K562 (cell line): ENCODE results near the gene GALM. TPM values are rescaled to one million over a fixed set of nuclear protein-coding genes. Genes with fewer than 3 reads are reported as not detected.
A peak's percentile ranks its signal among the peaks of the same experiment; 100 is the strongest.

ENCODE experiments used
- ATAC-seq: fragments of 200-7000 bp; cut with Tn5 transposase; 3 replicates; pipeline ENCODE4 v1.9.1; 2020; ENCODE audit warnings: moderate library complexity
- BruUV-seq: library from RNA; stranded (reverse); fragments of 400-500 nt; replicated peaks from 2 replicates; lab custom pipeline; 2021; lab: Mats Ljungman, UMichigan
- CTCF ChIA-PET: fragments of 300-600 bp; formaldehyde crosslinking; extraction: SDS; loops from one replicate; lab custom pipeline; 2021; ENCODE audit warnings: low intra/inter-chr PET ratio; lab: Yijun Ruan, JAX
- POLR2A ChIA-PET: fragments of 300-600, 350-650 bp; sonication (Branson Sonifier 250); formaldehyde crosslinking; extraction: SDS; loops from one replicate; lab custom pipeline; 2021; ENCODE audit warnings: antibody characterized with exemption, inconsistent platforms; lab: Yijun Ruan, JAX
- DNase-seq, 4 experiments: peaks; one replicate each; pipeline versions ENCODE4 v3.0.0 to v3.0.0-alpha.2; 2011 to 2018; ENCODE audit warnings: low spot score in 3 of 4, mixed read lengths in 3 of 4; ENCODE audit errors: extremely low read depth in 1 of 4
- FAIRE-seq: peaks from 2 replicates; lab custom pipeline; 2011; peaks lifted over from hg19 to GRCh38; lab: Jason Lieb, UNC
- H2AFZ ChIP-seq: 2 replicates; pipeline ENCODE4 v1.6.0; 2011; ENCODE audit warnings: low read depth, low read length, control low read depth, inconsistent platforms
- H3K27ac ChIP-seq: fragments of 200-600 bp; 3 replicates; pipeline ENCODE4 v1.8.0; 2011; ENCODE audit warnings: low read depth, mild to moderate bottlenecking, control low read depth, inconsistent platforms, low read length, moderate library complexity, mixed read lengths; ENCODE audit errors: extremely low read depth
- H3K27me3 ChIP-seq, 2 experiments: fragments of 300-600 bp in 1 of 2; 2 replicates in 1 of 2; 3 replicates in 1 of 2; pipeline versions ENCODE4 v1.6.0 to v1.8.0; 2011; ENCODE audit warnings: inconsistent platforms in 2 of 2, low read length in 2 of 2, mild to moderate bottlenecking in 1 of 2, mixed read lengths in 1 of 2, moderate library complexity in 1 of 2; ENCODE audit not compliant: control insufficient read depth in 2 of 2, insufficient read depth in 2 of 2
- H3K36me3 ChIP-seq: fragments of 300-600 bp; 3 replicates; pipeline ENCODE4 v1.8.0; 2011; ENCODE audit warnings: mild to moderate bottlenecking, low read length, inconsistent platforms; ENCODE audit not compliant: control insufficient read depth, insufficient read depth
- H3K4me1 ChIP-seq, 2 experiments: fragments of 200-600 bp in 1 of 2; replicated peaks in 1 of 2; 2 replicates in 1 of 2; 3 replicates in 1 of 2; pipeline versions ENCODE4 v1.5.1 to v1.8.0; 2011; ENCODE audit warnings: inconsistent platforms in 2 of 2, low read length in 2 of 2, mild to moderate bottlenecking in 1 of 2, mixed read lengths in 1 of 2, moderate library complexity in 1 of 2; ENCODE audit not compliant: control insufficient read depth in 2 of 2, insufficient read depth in 2 of 2
- H3K4me2 ChIP-seq: 2 replicates; pipeline ENCODE4 v1.6.1; 2011; ENCODE audit warnings: low read length, control low read depth, inconsistent platforms, mixed read lengths; ENCODE audit not compliant: insufficient read depth
- H3K4me3 ChIP-seq: fragments of 200-600 bp; sonication (generic), shearing (Covaris generic); 2 replicates; pipeline ENCODE4 v1.5.1; 2016; ENCODE audit warnings: control low read depth, inconsistent platforms
- H3K79me2 ChIP-seq: fragments of 200-600 bp; 3 replicates; pipeline ENCODE4 v1.8.0; 2011; ENCODE audit warnings: low read length, inconsistent platforms; ENCODE audit not compliant: control insufficient read depth, insufficient read depth
- H3K9ac ChIP-seq, 2 experiments: 2 replicates each; pipeline versions ENCODE4 v1.6.0 to v1.6.1; 2011; ENCODE audit warnings: low read depth in 2 of 2, low read length in 2 of 2, control low read depth in 1 of 2, inconsistent platforms in 1 of 2, mild to moderate bottlenecking in 1 of 2, mixed read lengths in 1 of 2; ENCODE audit not compliant: insufficient read depth in 1 of 2
- H3K9me1 ChIP-seq: one replicate; pipeline ENCODE4 v1.6.0; 2011; ENCODE audit warnings: inconsistent platforms, mild to moderate bottlenecking, low read length, moderate library complexity; ENCODE audit not compliant: control insufficient read depth, insufficient read depth
- H3K9me3 ChIP-seq: replicated peaks from 2 replicates; pipeline ENCODE4 v1.5.1; 2011; ENCODE audit warnings: low read depth, low read length, inconsistent platforms; ENCODE audit not compliant: control insufficient read depth, insufficient read depth
- H4K20me1 ChIP-seq: replicated peaks from 2 replicates; pipeline ENCODE4 v1.6.1; 2011; ENCODE audit warnings: low read length, inconsistent platforms, mixed read lengths; ENCODE audit not compliant: control insufficient read depth, insufficient read depth
- ARNT ChIP-seq, 2 experiments: fragments of 450-650 bp; IDR thresholded peaks; 2 replicates each; pipeline ENCODE4 v1.6.1; 2016; ENCODE audit warnings: mild to moderate bottlenecking in 1 of 2
- BCL6 ChIP-seq: fragments of 250-450 bp; sonication (Bioruptor Pico); IDR thresholded peaks from 2 replicates; pipeline ENCODE4 v1.4.0; 2020
- CREBBP ChIP-seq: IDR thresholded peaks from one replicate; pipeline ENCODE4 v1.6.1; 2012; ENCODE audit warnings: low read depth, mild to moderate bottlenecking, control low read depth, inconsistent platforms, low read length
- FOXJ2 ChIP-seq: fragments of 200-800 bp; sonication (Bioruptor generic); IDR thresholded peaks from 2 replicates; pipeline ENCODE4 v1.6.1; 2016; ENCODE audit warnings: missing genetic modification characterization, missing compliant biosample characterization
- HDGF ChIP-seq: fragments of 450-650 bp; IDR thresholded peaks from 2 replicates; pipeline ENCODE4 v1.6.1; 2016
- HOMEZ ChIP-seq: fragments of 250-450 bp; sonication (Bioruptor Pico); IDR thresholded peaks from 2 replicates; pipeline ENCODE4 v1.4.0; 2020; ENCODE audit warnings: mild to moderate bottlenecking, moderate library complexity
- MAFK ChIP-seq: IDR thresholded peaks from 2 replicates; pipeline ENCODE4 v1.6.1; 2011; ENCODE audit warnings: low read length, improper control_type of control experiment
- MTF1 ChIP-seq: fragments of 250-450 bp; sonication (Bioruptor Pico); IDR thresholded peaks from 2 replicates; pipeline ENCODE4 v1.9.0; 2021; ENCODE audit warnings: moderate library complexity, mild to moderate bottlenecking, inconsistent platforms, borderline replicate concordance
- MYBL2 ChIP-seq, 2 experiments: fragments of 450-650 bp in 1 of 2; sonication (generic) in 1 of 2; formaldehyde crosslinking in 1 of 2; IDR thresholded peaks; 2 replicates each; pipeline versions ENCODE4 v1.6.1 to v1.8.1; 2017 to 2022; ENCODE audit warnings: borderline replicate concordance in 1 of 2, inconsistent platforms in 1 of 2, low read depth in 1 of 2, mild to moderate bottlenecking in 1 of 2, missing genetic modification reagents in 1 of 2, moderate library complexity in 1 of 2
- PKNOX1 ChIP-seq: fragments of 450-650 bp; IDR thresholded peaks from 2 replicates; pipeline ENCODE4 v1.6.1; 2016
- TARDBP ChIP-seq: fragments of 450-650 bp; IDR thresholded peaks from 2 replicates; pipeline ENCODE4 v1.6.1; 2016
- YBX1 ChIP-seq: fragments of 450-650 bp; IDR thresholded peaks from 2 replicates; pipeline ENCODE4 v1.7.1; 2016; ENCODE audit warnings: mild to moderate bottlenecking
- ZFP1 ChIP-seq: fragments of 450-650 bp; formaldehyde crosslinking; IDR thresholded peaks from 2 replicates; pipeline ENCODE4 v1.4.0; 2020; ENCODE audit warnings: mild to moderate bottlenecking, mixed read lengths
- ZFP36 ChIP-seq: fragments of 150-350 bp; IDR thresholded peaks from 2 replicates; pipeline ENCODE4 v1.6.1; 2018; ENCODE audit warnings: low read length, low read depth; ENCODE audit not compliant: partially characterized antibody
- ZNF165 ChIP-seq: fragments of 250-450 bp; sonication (Bioruptor Pico); IDR thresholded peaks from 2 replicates; pipeline ENCODE4 v1.4.0; 2020; ENCODE audit warnings: borderline replicate concordance
- ZNF212 ChIP-seq: fragments of 450-650 bp; formaldehyde crosslinking; IDR thresholded peaks from 2 replicates; pipeline ENCODE4 v1.4.0; 2020; ENCODE audit warnings: mild to moderate bottlenecking
- ZNF311 ChIP-seq: fragments of 250-450 bp; sonication (Bioruptor Pico); IDR thresholded peaks from 2 replicates; pipeline ENCODE4 v1.4.0; 2020; ENCODE audit warnings: mild to moderate bottlenecking, moderate library complexity
- ZNF699 ChIP-seq: fragments of 250-450 bp; sonication (Bioruptor Pico); IDR thresholded peaks from 2 replicates; pipeline ENCODE4 v1.8.0; 2021; ENCODE audit warnings: mild to moderate bottlenecking, moderate library complexity; ENCODE audit not compliant: insufficient replicate concordance
- ZNF77 ChIP-seq: fragments of 250-450 bp; sonication (Bioruptor Pico); IDR thresholded peaks from 2 replicates; pipeline ENCODE4 v1.5.0; 2020
- ZNF830 ChIP-seq: fragments of 250-450 bp; sonication (Bioruptor Pico); IDR thresholded peaks from 2 replicates; pipeline ENCODE4 v1.5.0; 2021; ENCODE audit warnings: mild to moderate bottlenecking
- WGBS: fragments of 100-300 bp; shearing (Covaris generic); methylation state at CpG from one replicate; pipeline ENCODE4 v1.1.6; 2016; ENCODE audit warnings: low coverage, mixed read lengths; ENCODE audit not compliant: insufficient coverage; ENCODE audit errors: missing lambda C conversion rate; 5-methylcytosine and 5-hydroxymethylcytosine counted together
- in situ Hi-C: fragments of 300-500 bp; cut with MboI; formaldehyde crosslinking; loops from 4 replicates; pipeline ENCODE4 v1.15.0; 2018; ENCODE audit warnings: inconsistent platforms, mixed read lengths
- intact Hi-C: fragments of 100-400 bp; cut with micrococcal nuclease; formaldehyde crosslinking; loops from 2 replicates; pipeline ENCODE4 v1.14.2; 2022
- polyA plus RNA-seq, 8 experiments: library from polyadenylated mRNA; depleted of rRNA in 4 of 8; stranded (reverse) in 5 of 8; unstranded in 3 of 8; fragments of >200 nt; fragmentation: Nextera tagmentation in 2 of 8; fragmentation: Illumina TruSeq in 1 of 8; extraction: Ambion mirVana in 2 of 8; extraction: Trizol in 1 of 8; gene quantifications; 2 replicates each; pipeline versions ENCODE4 v1.2.1 to v1.2.3, GENCODE V29; 2011 to 2014; ENCODE audit warnings: inconsistent platforms in 1 of 8, missing spikeins in 1 of 8
- total RNA-seq, 7 experiments: library from RNA; depleted of rRNA in 6 of 7; stranded (reverse); fragments of >200 nt in 6 of 7; fragmentation: Illumina TruSeq in 2 of 7; extraction: Trizol in 2 of 7; gene quantifications; 2 replicates each; pipeline versions ENCODE4 v1.2.1 to v1.2.3, GENCODE V29; 2011 to 2021; ENCODE audit warnings: low replicate concordance in 1 of 7

The GALM gene
- total and polyA plus RNA-seq, 9 of the 15 experiments (the other 6 are each of a cell fraction or from before 2014, with no cell fraction given): 22.1 to 51.7 (median 27.9) TPM

GRCh38 chr2:38650012-38650411 is 15.9 kb upstream of the GALM start:
- TF ChIP-seq FOXJ2 (tag) (no peak), ZFP36 (no peak), MTF1 (CRISPR knock-in tag) (no peak), HOMEZ (CRISPR knock-in tag) (no peak), HDGF (no peak), ZNF311 (CRISPR knock-in tag) (no peak), ZNF699 (CRISPR knock-in tag) (no peak), ZFP1 (no peak), ZNF212 (CRISPR knock-in tag) (no peak), ZNF165 (CRISPR knock-in tag) (no peak), MYBL2 (IDR thresholded peaks at IDR 0.05; ENCODE audit: low read depth) (no peak), MYBL2 (CRISPR knock-in tag; IDR thresholded peaks at IDR 0.05; ENCODE audit: borderline replicate concordance) (no peak), ZNF77 (CRISPR knock-in tag) (no peak), ZNF830 (CRISPR knock-in tag) (no peak), YBX1 (no peak), PKNOX1 (no peak), BCL6 (CRISPR knock-in tag) (no peak), TARDBP (no peak), CREBBP (no peak), ARNT (IDR thresholded peaks at IDR 0.05) (no peak), MAFK (no peak)
- no peaks in the 10 kb centered on the region for H3K79me2 ChIP-seq

More at GRCh38 chr2:38650012-38650411, 15.9 kb upstream of the GALM start:
- Histone ChIP-seq H3K27me3 (no peaks in the 10 kb centered on the region), H3K4me2 (no peak overlapping the region), H3K9me3 (no peaks in the 10 kb centered on the region), H4K20me1 (no peaks in the 10 kb centered on the region), H3K9ac (no peak overlapping the region), H3K27ac (no peak overlapping the region; the same call in 2 of the 3 replicates), H3K36me3 (no peaks in the 10 kb centered on the region), H2AFZ (0 out of 2 replicates have a peak overlapping the region, but pooled peaks have one; percentile 30), H3K9me1 (no peaks in the 10 kb centered on the region), H3K4me3 (no peak overlapping the region), H3K4me1 (peaks cover 41 to 62% of the 10 kb centered on the region in 2 experiments)
- ATAC-seq (no peak), DNase-seq (no peak), FAIRE-seq (no peak)
- BruUV-seq: no TSS peak
- WGBS: 53% methylated on average over 6 of the region's 6 CpGs
- intact Hi-C loops (no loop called here), in situ Hi-C loops (no loop called here)
- ChIA-PET CTCF (no interaction called here), POLR2A (no interaction called here)
